Mucosa of stomach (tissue), 1 donor: ENCODE data around the gene GBP5.
"Not testable (repeated sequence)": the region's sequence is repeated elsewhere in the genome, so short reads cannot be mapped to it uniquely, and the experiment has no call there.

Source experiments
- H3K27me3 ChIP-seq: one replicate; pipeline ENCODE4 v1.7.0; 2013; ENCODE audit warnings: mild to moderate bottlenecking, low read length; ENCODE audit not compliant: control insufficient read depth, insufficient read depth
- H3K36me3 ChIP-seq: one replicate; pipeline ENCODE4 v1.7.0; 2013; ENCODE audit warnings: low read length; ENCODE audit not compliant: control insufficient read depth, insufficient read depth
- H3K4me1 ChIP-seq: one replicate; pipeline ENCODE4 v1.7.0; 2013; ENCODE audit warnings: mild to moderate bottlenecking, low read length; ENCODE audit not compliant: control insufficient read depth, insufficient read depth
- H3K4me3 ChIP-seq: one replicate; pipeline ENCODE4 v1.7.0; 2013; ENCODE audit warnings: low read length
- H3K9ac ChIP-seq: one replicate; pipeline ENCODE4 v1.7.0; 2013; ENCODE audit warnings: mild to moderate bottlenecking, low read length, moderate library complexity
- H3K9me3 ChIP-seq: one replicate; pipeline ENCODE4 v1.7.0; 2013; ENCODE audit warnings: mild to moderate bottlenecking, low read length, moderate library complexity; ENCODE audit not compliant: control insufficient read depth
- donor health status: Pancreatic carcinoma.

Gene GBP5

DNA sequence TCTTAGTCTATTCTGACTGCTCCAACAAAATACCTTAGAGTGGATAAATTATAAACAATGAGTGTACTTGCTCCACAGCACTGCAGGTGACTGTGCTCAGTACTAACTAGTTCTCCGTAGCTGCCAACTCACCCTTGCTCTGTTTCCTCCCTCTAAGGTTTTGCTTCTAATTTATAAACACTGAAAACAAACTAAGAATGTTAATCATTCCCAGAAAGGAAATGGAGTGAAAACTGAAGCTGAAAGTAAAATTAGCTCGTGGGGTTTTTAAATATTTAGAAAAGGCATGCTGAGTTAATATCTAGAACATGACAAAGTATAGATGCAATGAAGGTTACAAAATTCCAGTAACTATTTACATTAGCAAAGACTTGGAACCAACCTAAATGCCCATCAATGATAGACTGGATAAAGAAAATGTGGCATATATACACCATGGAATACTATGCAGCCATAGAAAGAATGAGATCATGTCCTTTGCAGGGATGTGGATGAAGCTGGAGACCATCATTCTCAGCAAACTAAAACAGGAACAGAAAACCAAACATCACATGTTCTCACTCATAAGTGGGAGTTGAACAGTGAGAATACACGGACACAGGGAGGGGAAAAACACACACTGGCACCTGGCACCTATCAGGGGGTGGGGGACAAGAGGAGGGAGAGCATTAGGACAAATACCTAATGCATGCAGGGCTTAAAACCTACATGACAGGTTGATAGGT lies 27.2 kb upstream of the GBP5 start:
- H3K4me3 ChIP-seq, H3K36me3 ChIP-seq, H3K27me3 ChIP-seq, H3K9me3 ChIP-seq, H3K9ac ChIP-seq, H3K4me1 ChIP-seq: not testable (repeated sequence)

DNA sequence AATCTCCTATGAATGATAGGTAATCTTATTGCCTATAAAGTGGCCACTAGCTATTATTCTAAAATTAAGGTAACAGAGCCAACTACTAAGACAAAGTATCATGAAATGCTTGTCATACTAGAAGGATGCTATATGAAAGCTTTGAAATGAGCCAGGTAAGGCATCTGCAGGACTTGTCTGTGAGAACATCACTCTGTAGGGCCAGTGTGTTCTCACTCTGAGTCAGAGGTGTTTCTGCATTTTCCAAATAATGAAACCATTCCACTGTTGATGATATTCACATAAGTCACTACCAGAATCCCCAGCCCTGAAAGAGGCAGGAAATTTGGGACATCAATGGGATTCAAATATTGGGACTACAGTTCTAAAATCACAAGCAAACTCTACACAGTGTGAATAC lies 25.8 kb upstream of the GBP5 start:
- no peaks in the 10 kb centered on the region for H3K4me1 ChIP-seq

DNA sequence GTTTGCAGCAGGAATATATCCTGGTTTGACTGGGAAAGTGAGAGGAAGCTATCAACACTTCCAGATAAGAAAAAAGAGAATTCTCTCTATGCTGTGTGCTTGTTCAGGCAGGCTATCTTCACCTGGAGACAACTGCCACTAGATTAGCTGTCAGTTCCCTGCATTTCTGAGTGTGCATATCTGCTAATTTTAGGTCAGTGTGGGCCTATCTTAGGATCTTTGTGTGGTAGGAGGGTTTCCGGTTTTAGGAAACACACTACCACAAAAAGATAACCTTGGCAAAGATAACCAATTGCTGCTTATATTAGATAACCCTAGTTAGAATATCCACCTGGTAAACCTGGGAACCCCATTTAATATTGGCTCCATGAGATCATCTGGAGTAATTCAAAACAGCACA lies 22.5 kb upstream of the GBP5 start:
- Histone ChIP-seq H3K9ac (no peak overlapping the region), H3K27me3 (no peaks in the 10 kb centered on the region), H3K4me1 (no peaks in the 10 kb centered on the region), H3K4me3 (no peak overlapping the region), H3K36me3 (no peaks in the 10 kb centered on the region), H3K9me3 (no peaks in the 10 kb centered on the region)

More for the DNA sequence above, 25.8 kb upstream of the GBP5 start:
- H3K4me3 ChIP-seq: no peak overlapping the region
- no peaks in the 10 kb centered on the region for H3K36me3 ChIP-seq
- no peaks in the 10 kb centered on the region for H3K9me3 ChIP-seq
- no peak overlapping the region for H3K9ac ChIP-seq
- no peaks in the 10 kb centered on the region for H3K27me3 ChIP-seq

DNA sequence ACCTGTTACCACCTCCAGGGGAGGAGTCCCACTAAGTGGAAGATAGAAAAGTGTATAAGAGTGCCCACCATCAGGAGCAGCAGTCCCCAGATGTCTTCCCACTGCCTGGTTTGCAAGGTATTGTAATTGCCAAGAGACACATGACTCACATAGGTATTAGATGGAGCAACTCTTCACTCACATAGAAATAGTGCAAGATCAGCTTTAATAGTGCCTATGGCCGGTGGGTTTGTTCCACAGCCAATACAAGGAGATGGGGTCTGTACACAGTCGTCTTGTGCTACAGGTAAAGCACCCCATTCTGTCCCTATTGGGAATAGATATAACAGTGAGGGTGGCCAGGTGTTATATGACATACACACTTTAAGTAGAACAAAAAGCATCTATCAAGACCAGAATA lies 18.6 kb upstream of the GBP5 start:
- Histone ChIP-seq H3K4me3 (no peak overlapping the region), H3K9ac (no peak overlapping the region), H3K27me3 (no peaks in the 10 kb centered on the region), H3K36me3 (no peaks in the 10 kb centered on the region), H3K4me1 (peaks cover 12% of the 10 kb centered on the region), H3K9me3 (no peaks in the 10 kb centered on the region)

DNA sequence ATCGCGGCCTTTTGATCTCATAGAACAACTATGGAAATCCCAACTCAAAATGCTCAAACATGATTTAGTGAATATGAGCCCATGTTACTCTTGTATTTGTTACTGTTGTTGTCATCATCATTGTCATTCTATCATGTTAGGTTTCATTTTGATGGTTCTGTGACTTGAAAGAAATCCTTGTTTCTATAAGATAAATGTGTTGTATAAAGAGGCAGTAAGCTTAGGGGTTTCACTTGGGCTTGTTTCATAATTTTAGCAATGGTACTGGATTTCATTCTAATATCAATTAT lies 15.3 kb upstream of the GBP5 start:
- Histone ChIP-seq H3K4me3 (no peak overlapping the region), H3K36me3 (no peaks in the 10 kb centered on the region), H3K27me3 (no peaks in the 10 kb centered on the region), H3K9me3 (no peaks in the 10 kb centered on the region), H3K9ac (no peak overlapping the region), H3K4me1 (peaks cover 13% of the 10 kb centered on the region)

DNA sequence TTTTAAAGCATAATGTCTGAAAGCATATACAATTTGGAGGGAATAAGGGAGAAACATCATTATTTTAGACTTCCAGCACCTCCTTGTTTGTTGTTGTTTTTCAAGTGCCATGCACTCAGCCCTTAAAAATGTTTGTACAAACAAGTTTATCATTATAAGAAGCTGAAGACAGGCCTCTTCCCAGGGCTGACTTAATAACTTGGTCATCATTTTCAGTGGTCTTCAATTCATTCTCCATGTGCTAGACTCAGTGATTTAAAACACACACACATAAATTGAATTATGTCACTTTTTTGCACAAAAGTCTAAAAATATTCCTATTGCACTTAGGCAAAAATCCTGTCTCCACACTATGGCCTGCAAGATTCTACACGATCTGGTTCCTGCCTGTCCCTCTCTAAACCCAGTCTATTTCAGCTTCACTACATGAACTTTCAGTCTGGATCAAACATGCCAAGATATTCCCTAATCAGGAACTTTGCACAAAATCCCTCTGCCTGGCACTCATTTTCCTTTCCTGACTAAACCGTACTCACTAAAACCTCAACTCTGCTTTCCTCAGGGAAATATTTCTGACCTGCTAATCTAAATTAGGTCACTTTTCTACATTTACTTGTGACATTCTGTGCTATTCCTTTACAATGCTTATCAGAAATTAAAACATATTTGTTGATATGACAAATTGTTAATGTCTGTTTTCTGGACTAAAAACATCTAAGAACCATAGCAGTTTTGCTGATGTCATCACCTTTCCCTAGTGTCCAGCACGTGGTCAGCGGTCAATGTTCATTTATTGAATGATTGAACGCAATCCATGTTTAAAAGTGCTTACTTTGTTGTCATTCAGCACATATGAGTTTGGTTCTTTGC lies 14.8 kb upstream of the GBP5 start:
- peak overlapping the region; percentile 7 for H3K4me3 ChIP-seq

DNA sequence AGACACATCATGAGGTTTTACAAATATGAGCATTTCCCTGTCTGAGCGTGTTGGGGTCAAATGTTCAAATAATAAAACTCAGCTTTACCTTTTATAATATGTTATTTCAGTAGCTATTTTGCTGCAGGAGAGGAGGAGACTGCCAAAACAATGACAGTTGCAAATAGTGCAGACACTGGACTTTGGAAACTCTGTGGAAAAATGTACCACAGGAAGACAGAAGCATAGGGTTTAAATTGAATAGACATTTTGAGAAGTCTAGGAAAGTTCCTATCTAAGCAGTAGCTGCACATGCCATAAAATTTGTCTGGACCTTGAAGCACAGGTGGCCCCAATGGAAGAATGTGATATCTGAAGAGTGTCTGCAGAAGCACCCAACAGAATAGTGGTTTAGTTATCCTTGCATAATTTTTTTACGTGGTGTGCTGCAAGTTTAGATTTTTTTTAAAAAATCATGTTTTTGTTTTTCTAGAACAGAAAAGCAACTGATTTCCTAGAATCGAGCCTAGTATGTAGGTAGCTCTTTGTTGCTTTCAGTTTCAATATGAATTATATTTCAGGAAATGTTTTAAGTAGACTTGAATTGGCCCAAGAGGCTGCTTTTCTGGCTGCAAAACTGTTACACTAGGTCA lies 14.0 kb upstream of the GBP5 start:
- H3K9ac ChIP-seq: peak overlapping the region; percentile 22
- H3K36me3 ChIP-seq: no peaks in the 10 kb centered on the region
- peaks cover 13% of the 10 kb centered on the region for H3K4me1 ChIP-seq
- peak overlapping the region; percentile 7 for H3K4me3 ChIP-seq
- H3K9me3 ChIP-seq: no peaks in the 10 kb centered on the region
- H3K27me3 ChIP-seq: no peaks in the 10 kb centered on the region

More for the DNA sequence above, 14.8 kb upstream of the GBP5 start:
- H3K4me1 ChIP-seq: peaks cover 13% of the 10 kb centered on the region
- H3K27me3 ChIP-seq: no peaks in the 10 kb centered on the region
- peak overlapping the region; percentile 22 for H3K9ac ChIP-seq
- H3K9me3 ChIP-seq: no peaks in the 10 kb centered on the region
- no peaks in the 10 kb centered on the region for H3K36me3 ChIP-seq

DNA sequence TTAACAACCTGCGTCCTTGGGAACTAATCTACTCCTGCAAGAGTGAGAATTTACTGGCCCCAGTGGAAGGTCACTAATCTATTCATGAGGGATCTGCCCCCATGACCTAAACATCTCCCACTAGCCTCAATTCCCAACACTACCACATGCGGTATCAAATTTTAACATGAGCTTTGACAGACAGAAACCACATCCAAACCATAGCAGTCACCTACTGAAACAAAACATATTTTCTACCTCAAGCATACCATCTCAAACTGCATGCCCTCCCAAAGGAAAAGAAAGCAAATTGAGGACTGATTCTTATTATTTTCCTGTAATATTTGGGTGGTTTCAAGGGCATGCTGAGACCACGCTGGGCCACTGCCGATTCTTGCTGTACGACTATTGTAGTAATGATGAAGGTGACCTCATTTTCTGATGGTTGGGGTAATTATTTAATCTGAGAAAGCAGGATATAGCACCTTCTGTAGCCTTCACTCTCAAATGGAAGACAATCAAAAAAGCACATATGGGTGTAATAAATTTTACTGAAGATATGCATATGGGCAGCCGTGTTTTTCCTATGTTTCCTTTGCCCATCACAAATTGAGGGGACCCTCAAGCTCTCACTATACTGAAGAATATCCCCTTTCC lies 13.2 kb upstream of the GBP5 start:
- Histone ChIP-seq H3K9me3 (no peaks in the 10 kb centered on the region), H3K36me3 (no peaks in the 10 kb centered on the region), H3K4me1 (peaks cover 13% of the 10 kb centered on the region), H3K27me3 (no peaks in the 10 kb centered on the region), H3K4me3 (no peak overlapping the region), H3K9ac (no peak overlapping the region)

DNA sequence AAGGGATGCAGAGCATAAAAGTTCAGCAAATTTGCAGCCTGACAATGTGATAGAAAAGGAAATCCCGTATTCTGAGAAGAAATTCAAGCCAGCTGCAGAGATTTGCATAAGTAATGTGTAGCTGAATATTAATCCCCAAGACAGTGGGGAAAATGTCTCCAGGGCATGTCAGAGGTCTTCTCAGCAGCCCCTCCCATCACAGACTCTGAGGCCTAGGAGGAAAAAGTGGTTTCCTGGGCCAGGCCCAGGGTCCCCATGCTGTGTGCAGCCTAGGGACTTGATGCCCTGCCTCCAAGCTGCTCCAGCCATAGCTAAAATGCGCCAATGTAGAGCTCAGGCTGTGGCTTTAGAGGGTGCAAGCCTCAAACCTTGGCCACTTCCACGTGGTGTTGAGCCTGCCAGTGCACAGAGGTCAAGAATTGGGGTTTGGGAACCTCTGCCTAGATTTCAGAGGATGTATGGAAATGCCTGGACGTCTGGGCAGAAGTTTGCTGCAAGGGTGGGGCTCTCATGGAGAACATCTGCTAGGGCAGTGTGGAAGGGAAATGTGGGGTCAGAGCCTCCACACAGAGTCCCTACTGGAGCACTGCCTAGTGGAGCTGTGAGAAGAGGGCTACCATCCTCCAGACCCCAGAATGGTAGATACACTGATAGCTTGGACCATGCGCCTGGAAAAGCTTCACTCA lies 11.6 kb upstream of the GBP5 start:
- not testable (repeated sequence) for H3K36me3 ChIP-seq, H3K4me3 ChIP-seq, H3K9me3 ChIP-seq, H3K27me3 ChIP-seq, H3K9ac ChIP-seq
- H3K4me1 ChIP-seq: peaks cover 13% of the 10 kb centered on the region

DNA sequence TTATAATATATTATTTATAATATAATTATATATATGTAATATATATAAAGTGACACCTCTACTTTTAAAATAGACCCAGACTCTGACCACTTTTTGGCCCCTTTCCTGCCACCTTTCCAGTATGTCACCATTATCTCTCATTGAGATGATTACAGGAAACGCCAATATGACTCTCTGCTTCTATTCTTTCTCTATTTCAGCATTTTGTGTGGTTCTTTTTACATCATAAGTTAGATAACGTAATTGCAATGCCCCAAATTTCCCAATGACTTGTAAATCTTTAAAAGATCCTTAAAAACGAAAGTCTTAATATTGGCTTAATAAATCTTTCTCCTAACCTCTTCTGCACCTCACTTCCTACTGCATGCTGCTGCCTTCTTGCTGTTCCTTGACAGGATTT lies 8.1 kb upstream of the GBP5 start:
- no peaks in the 10 kb centered on the region for H3K27me3 ChIP-seq
- H3K9me3 ChIP-seq: no peaks in the 10 kb centered on the region
- H3K36me3 ChIP-seq: no peaks in the 10 kb centered on the region
- no peak overlapping the region for H3K4me3 ChIP-seq
- no peak overlapping the region for H3K9ac ChIP-seq
- H3K4me1 ChIP-seq: no peaks in the 10 kb centered on the region

DNA sequence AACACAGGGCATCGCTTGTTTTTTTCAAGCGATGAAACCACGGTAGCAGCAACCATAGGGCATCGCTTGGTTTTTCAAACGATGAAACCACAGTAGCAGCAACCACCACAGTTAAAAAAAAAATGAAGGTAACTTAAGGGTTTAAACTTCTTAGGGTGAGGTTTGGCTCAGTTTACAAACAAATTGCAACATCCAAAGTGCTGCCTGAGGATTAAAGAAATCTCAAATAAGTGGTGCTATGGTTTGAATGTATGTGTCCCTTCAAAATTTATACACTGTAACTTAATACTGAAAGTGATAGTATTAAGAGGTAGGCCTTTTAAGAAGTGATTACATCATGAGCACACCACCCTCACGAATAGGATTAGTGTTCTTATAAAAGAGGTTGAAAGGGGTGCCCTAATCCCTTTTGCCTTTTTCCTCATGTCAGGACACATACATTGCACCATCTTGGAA lies 6.4 kb upstream of the GBP5 start:
- no peaks in the 10 kb centered on the region for H3K4me1 ChIP-seq
- H3K9ac ChIP-seq: no peak overlapping the region
- H3K9me3 ChIP-seq: no peaks in the 10 kb centered on the region
- no peak overlapping the region for H3K4me3 ChIP-seq
- H3K27me3 ChIP-seq: no peaks in the 10 kb centered on the region
- no peaks in the 10 kb centered on the region for H3K36me3 ChIP-seq
